Measurements from ENCODE around the gene C2CD2. TPM values are rescaled to one million over a fixed set of nuclear protein-coding genes. Genes with fewer than 3 reads are reported as not detected.

Gene C2CD2
- polyA plus RNA-seq, 1 donor: 15.2 TPM

GRCh38 chr21:41992576-41992975 is 38.8 kb upstream of the C2CD2 start:
- Histone ChIP-seq H3K27me3 (ENCODE audit: control insufficient read depth, insufficient read depth, low read length) (no peaks in the 10 kb centered on the region), H3K4me1 (ENCODE audit: control insufficient read depth, insufficient read depth, low read length) (no peaks in the 10 kb centered on the region), H3K4me3 (ENCODE audit: low read length) (no peak overlapping the region), H3K36me3 (ENCODE audit: control insufficient read depth, insufficient read depth, low read length) (peaks cover 43% of the 10 kb centered on the region), H3K27ac (ENCODE audit: low read length) (no peak overlapping the region), H3K9me3 (ENCODE audit: control insufficient read depth, low read depth, low read length) (peaks cover 6% of the 10 kb centered on the region)
- no peak for DNase-seq
- no CpG with 5 or more reads among the region's 15 CpGs for WGBS (ENCODE audit: insufficient coverage, low lambda C conversion rate)

- peaks cover 6% of the 10 kb centered on the region for H3K9me3 ChIP-seq (ENCODE audit: control insufficient read depth, low read depth, low read length)
- H3K27ac ChIP-seq (ENCODE audit: low read length): no peak overlapping the region
- peaks cover 42% of the 10 kb centered on the region for H3K36me3 ChIP-seq (ENCODE audit: control insufficient read depth, insufficient read depth, low read length)
- 82% methylated on average over 3 of the region's 16 CpGs for WGBS (ENCODE audit: insufficient coverage, low lambda C conversion rate)
- no peak for DNase-seq
- H3K4me3 ChIP-seq (ENCODE audit: low read length): no peak overlapping the region
- no peaks in the 10 kb centered on the region for H3K4me1 ChIP-seq (ENCODE audit: control insufficient read depth, insufficient read depth, low read length)
- no peaks in the 10 kb centered on the region for H3K27me3 ChIP-seq (ENCODE audit: control insufficient read depth, insufficient read depth, low read length)
Measured at GRCh38 chr21:41991659-41992058, 37.8 kb upstream of the C2CD2 start.

- Histone ChIP-seq H3K27ac (ENCODE audit: low read length) (no peak overlapping the region), H3K4me3 (ENCODE audit: low read length) (no peak overlapping the region), H3K36me3 (ENCODE audit: control insufficient read depth, insufficient read depth, low read length) (peaks cover 33% of the 10 kb centered on the region), H3K9me3 (ENCODE audit: control insufficient read depth, low read depth, low read length) (peaks cover 3% of the 10 kb centered on the region), H3K27me3 (ENCODE audit: control insufficient read depth, insufficient read depth, low read length) (no peaks in the 10 kb centered on the region), H3K4me1 (ENCODE audit: control insufficient read depth, insufficient read depth, low read length) (no peaks in the 10 kb centered on the region)
- 100% methylated on average over 1 of the region's 2 CpGs for WGBS (ENCODE audit: insufficient coverage, low lambda C conversion rate)
- no peak for DNase-seq
Measured at GRCh38 chr21:41989698-41990097, 35.9 kb upstream of the C2CD2 start.

GRCh38 chr21:41987310-41987709 is 33.5 kb upstream of the C2CD2 start:
- 100% methylated on average over 2 of the region's 3 CpGs for WGBS (ENCODE audit: insufficient coverage, low lambda C conversion rate)
- Histone ChIP-seq H3K27ac (ENCODE audit: low read length) (no peak overlapping the region), H3K27me3 (ENCODE audit: control insufficient read depth, insufficient read depth, low read length) (no peaks in the 10 kb centered on the region), H3K9me3 (ENCODE audit: control insufficient read depth, low read depth, low read length) (peaks cover 3% of the 10 kb centered on the region), H3K4me3 (ENCODE audit: low read length) (no peak overlapping the region), H3K4me1 (ENCODE audit: control insufficient read depth, insufficient read depth, low read length) (no peaks in the 10 kb centered on the region), H3K36me3 (ENCODE audit: control insufficient read depth, insufficient read depth, low read length) (peaks cover 17% of the 10 kb centered on the region)
- DNase-seq: no peak

GRCh38 chr21:41985662-41986416 is 32.0 kb upstream of the C2CD2 start:
- Histone ChIP-seq H3K27ac (ENCODE audit: low read length) (no peak overlapping the region), H3K36me3 (ENCODE audit: control insufficient read depth, insufficient read depth, low read length) (peaks cover 2% of the 10 kb centered on the region), H3K4me1 (ENCODE audit: control insufficient read depth, insufficient read depth, low read length) (no peaks in the 10 kb centered on the region), H3K9me3 (ENCODE audit: control insufficient read depth, low read depth, low read length) (no peaks in the 10 kb centered on the region), H3K4me3 (ENCODE audit: low read length) (no peak overlapping the region), H3K27me3 (ENCODE audit: control insufficient read depth, insufficient read depth, low read length) (no peaks in the 10 kb centered on the region)
- WGBS (ENCODE audit: insufficient coverage, low lambda C conversion rate): 77% methylated on average over 3 of the region's 6 CpGs
- DNase-seq: no peak

- no CpG with 5 or more reads among the region's 1 CpG for WGBS (ENCODE audit: insufficient coverage, low lambda C conversion rate)
- Histone ChIP-seq H3K27ac (ENCODE audit: low read length) (no peak overlapping the region), H3K9me3 (ENCODE audit: control insufficient read depth, low read depth, low read length) (no peaks in the 10 kb centered on the region), H3K27me3 (ENCODE audit: control insufficient read depth, insufficient read depth, low read length) (no peaks in the 10 kb centered on the region), H3K36me3 (ENCODE audit: control insufficient read depth, insufficient read depth, low read length) (no peaks in the 10 kb centered on the region), H3K4me1 (ENCODE audit: control insufficient read depth, insufficient read depth, low read length) (no peaks in the 10 kb centered on the region), H3K4me3 (ENCODE audit: low read length) (no peak overlapping the region)
- DNase-seq: no peak
Measured at GRCh38 chr21:41983229-41983628, 29.4 kb upstream of the C2CD2 start.

- no peak for DNase-seq
- Histone ChIP-seq H3K36me3 (ENCODE audit: control insufficient read depth, insufficient read depth, low read length) (no peaks in the 10 kb centered on the region), H3K27me3 (ENCODE audit: control insufficient read depth, insufficient read depth, low read length) (no peaks in the 10 kb centered on the region), H3K9me3 (ENCODE audit: control insufficient read depth, low read depth, low read length) (no peaks in the 10 kb centered on the region), H3K27ac (ENCODE audit: low read length) (no peak overlapping the region), H3K4me1 (ENCODE audit: control insufficient read depth, insufficient read depth, low read length) (no peaks in the 10 kb centered on the region), H3K4me3 (ENCODE audit: low read length) (no peak overlapping the region)
Measured at GRCh38 chr21:41980561-41980960, 26.7 kb upstream of the C2CD2 start.

GRCh38 chr21:41979751-41980369 is 26.0 kb upstream of the C2CD2 start:
- no peak for DNase-seq
- Histone ChIP-seq H3K4me3 (ENCODE audit: low read length) (no peak overlapping the region), H3K36me3 (ENCODE audit: control insufficient read depth, insufficient read depth, low read length) (no peaks in the 10 kb centered on the region), H3K4me1 (ENCODE audit: control insufficient read depth, insufficient read depth, low read length) (no peaks in the 10 kb centered on the region), H3K9me3 (ENCODE audit: control insufficient read depth, low read depth, low read length) (no peaks in the 10 kb centered on the region), H3K27me3 (ENCODE audit: control insufficient read depth, insufficient read depth, low read length) (no peaks in the 10 kb centered on the region), H3K27ac (ENCODE audit: low read length) (no peak overlapping the region)
- no CpG with 5 or more reads among the region's 7 CpGs for WGBS (ENCODE audit: insufficient coverage, low lambda C conversion rate)

- Histone ChIP-seq H3K4me3 (ENCODE audit: low read length) (no peak overlapping the region), H3K9me3 (ENCODE audit: control insufficient read depth, low read depth, low read length) (no peaks in the 10 kb centered on the region), H3K27ac (ENCODE audit: low read length) (no peak overlapping the region), H3K27me3 (ENCODE audit: control insufficient read depth, insufficient read depth, low read length) (no peaks in the 10 kb centered on the region), H3K36me3 (ENCODE audit: control insufficient read depth, insufficient read depth, low read length) (no peaks in the 10 kb centered on the region), H3K4me1 (ENCODE audit: control insufficient read depth, insufficient read depth, low read length) (no peaks in the 10 kb centered on the region)
- DNase-seq: no peak
- no CpG with 5 or more reads among the region's 4 CpGs for WGBS (ENCODE audit: insufficient coverage, low lambda C conversion rate)
Measured at GRCh38 chr21:41979335-41979734, 25.5 kb upstream of the C2CD2 start.

- H3K4me1 ChIP-seq (ENCODE audit: control insufficient read depth, insufficient read depth, low read length): peaks cover 8% of the 10 kb centered on the region
- no peak overlapping the region for H3K4me3 ChIP-seq (ENCODE audit: low read length)
- no peaks in the 10 kb centered on the region for H3K9me3 ChIP-seq (ENCODE audit: control insufficient read depth, low read depth, low read length)
- WGBS (ENCODE audit: insufficient coverage, low lambda C conversion rate): 100% methylated on average over 1 of the region's 17 CpGs
- no peak overlapping the region for H3K27ac ChIP-seq (ENCODE audit: low read length)
- H3K36me3 ChIP-seq (ENCODE audit: control insufficient read depth, insufficient read depth, low read length): no peaks in the 10 kb centered on the region
- H3K27me3 ChIP-seq (ENCODE audit: control insufficient read depth, insufficient read depth, low read length): no peaks in the 10 kb centered on the region
- no peak for DNase-seq
Measured at GRCh38 chr21:41977034-41977950, 23.5 kb upstream of the C2CD2 start.

Data from large intestine (tissue), 3 donors.